K562 (cell line): ENCODE results near the gene GRK1. TPM values are rescaled to one million over a fixed set of nuclear protein-coding genes. Genes with fewer than 3 reads are reported as not detected.

Source experiments
- ATAC-seq: fragments of 200-7000 bp; cut with Tn5 transposase; 3 replicates; pipeline ENCODE4 v1.9.1; 2020; ENCODE audit warnings: moderate library complexity
- BruUV-seq: library from RNA; stranded (reverse); fragments of 400-500 nt; replicated peaks from 2 replicates; lab custom pipeline; 2021; lab: Mats Ljungman, UMichigan
- CTCF ChIA-PET: fragments of 300-600 bp; formaldehyde crosslinking; extraction: SDS; loops from one replicate; lab custom pipeline; 2021; ENCODE audit warnings: low intra/inter-chr PET ratio; lab: Yijun Ruan, JAX
- POLR2A ChIA-PET: fragments of 300-600, 350-650 bp; sonication (Branson Sonifier 250); formaldehyde crosslinking; extraction: SDS; loops from one replicate; lab custom pipeline; 2021; ENCODE audit warnings: antibody characterized with exemption, inconsistent platforms; lab: Yijun Ruan, JAX
- DNase-seq, 4 experiments: peaks; one replicate each; pipeline versions ENCODE4 v3.0.0 to v3.0.0-alpha.2; 2011 to 2018; ENCODE audit warnings: low spot score in 3 of 4, mixed read lengths in 3 of 4; ENCODE audit errors: extremely low read depth in 1 of 4
- FAIRE-seq: peaks from 2 replicates; lab custom pipeline; 2011; peaks lifted over from hg19 to GRCh38; lab: Jason Lieb, UNC
- H2AFZ ChIP-seq: 2 replicates; pipeline ENCODE4 v1.6.0; 2011; ENCODE audit warnings: low read depth, low read length, control low read depth, inconsistent platforms
- H3K27ac ChIP-seq: fragments of 200-600 bp; 3 replicates; pipeline ENCODE4 v1.8.0; 2011; ENCODE audit warnings: low read depth, mild to moderate bottlenecking, control low read depth, inconsistent platforms, low read length, moderate library complexity, mixed read lengths; ENCODE audit errors: extremely low read depth
- H3K27me3 ChIP-seq, 2 experiments: fragments of 300-600 bp in 1 of 2; 2 replicates in 1 of 2; 3 replicates in 1 of 2; pipeline versions ENCODE4 v1.6.0 to v1.8.0; 2011; ENCODE audit warnings: inconsistent platforms in 2 of 2, low read length in 2 of 2, mild to moderate bottlenecking in 1 of 2, mixed read lengths in 1 of 2, moderate library complexity in 1 of 2; ENCODE audit not compliant: control insufficient read depth in 2 of 2, insufficient read depth in 2 of 2
- H3K36me3 ChIP-seq: fragments of 300-600 bp; 3 replicates; pipeline ENCODE4 v1.8.0; 2011; ENCODE audit warnings: mild to moderate bottlenecking, low read length, inconsistent platforms; ENCODE audit not compliant: control insufficient read depth, insufficient read depth
- H3K4me1 ChIP-seq, 2 experiments: fragments of 200-600 bp in 1 of 2; replicated peaks in 1 of 2; 2 replicates in 1 of 2; 3 replicates in 1 of 2; pipeline versions ENCODE4 v1.5.1 to v1.8.0; 2011; ENCODE audit warnings: inconsistent platforms in 2 of 2, low read length in 2 of 2, mild to moderate bottlenecking in 1 of 2, mixed read lengths in 1 of 2, moderate library complexity in 1 of 2; ENCODE audit not compliant: control insufficient read depth in 2 of 2, insufficient read depth in 2 of 2
- H3K4me2 ChIP-seq: 2 replicates; pipeline ENCODE4 v1.6.1; 2011; ENCODE audit warnings: low read length, control low read depth, inconsistent platforms, mixed read lengths; ENCODE audit not compliant: insufficient read depth
- H3K4me3 ChIP-seq: fragments of 200-600 bp; sonication (generic), shearing (Covaris generic); 2 replicates; pipeline ENCODE4 v1.5.1; 2016; ENCODE audit warnings: control low read depth, inconsistent platforms
- H3K79me2 ChIP-seq: fragments of 200-600 bp; 3 replicates; pipeline ENCODE4 v1.8.0; 2011; ENCODE audit warnings: low read length, inconsistent platforms; ENCODE audit not compliant: control insufficient read depth, insufficient read depth
- H3K9ac ChIP-seq, 2 experiments: 2 replicates each; pipeline versions ENCODE4 v1.6.0 to v1.6.1; 2011; ENCODE audit warnings: low read depth in 2 of 2, low read length in 2 of 2, control low read depth in 1 of 2, inconsistent platforms in 1 of 2, mild to moderate bottlenecking in 1 of 2, mixed read lengths in 1 of 2; ENCODE audit not compliant: insufficient read depth in 1 of 2
- H3K9me1 ChIP-seq: one replicate; pipeline ENCODE4 v1.6.0; 2011; ENCODE audit warnings: inconsistent platforms, mild to moderate bottlenecking, low read length, moderate library complexity; ENCODE audit not compliant: control insufficient read depth, insufficient read depth
- H3K9me3 ChIP-seq: replicated peaks from 2 replicates; pipeline ENCODE4 v1.5.1; 2011; ENCODE audit warnings: low read depth, low read length, inconsistent platforms; ENCODE audit not compliant: control insufficient read depth, insufficient read depth
- H4K20me1 ChIP-seq: replicated peaks from 2 replicates; pipeline ENCODE4 v1.6.1; 2011; ENCODE audit warnings: low read length, inconsistent platforms, mixed read lengths; ENCODE audit not compliant: control insufficient read depth, insufficient read depth
- CREBBP ChIP-seq: IDR thresholded peaks from one replicate; pipeline ENCODE4 v1.6.1; 2012; ENCODE audit warnings: low read depth, mild to moderate bottlenecking, control low read depth, inconsistent platforms, low read length
- CUX1 ChIP-seq: fragments of 200-800 bp; sonication (Bioruptor generic); IDR thresholded peaks from 2 replicates; pipeline ENCODE4 v1.6.1; 2016; ENCODE audit warnings: missing genetic modification characterization, missing compliant biosample characterization
- ESRRA ChIP-seq: fragments of 450-650 bp; IDR thresholded peaks from 2 replicates; pipeline ENCODE4 v1.6.1; 2014; ENCODE audit warnings: low read depth, mild to moderate bottlenecking, moderate library complexity, borderline replicate concordance
- GATA2 ChIP-seq: sonication (generic); formaldehyde crosslinking; IDR thresholded peaks from 2 replicates; pipeline ENCODE4 v1.4.0; 2020; ENCODE audit warnings: mild to moderate bottlenecking, missing genetic modification reagents
- LARP7 ChIP-seq: fragments of 450-650 bp; IDR thresholded peaks from 2 replicates; pipeline ENCODE4 v1.6.1; 2016
- SMAD1 ChIP-seq: fragments of 150-350 bp; IDR thresholded peaks from 2 replicates; pipeline ENCODE4 v1.6.1; 2014; ENCODE audit warnings: low read length, low read depth; ENCODE audit not compliant: partially characterized antibody
- SMARCC2 ChIP-seq: fragments of 450-650 bp; IDR thresholded peaks from 2 replicates; pipeline ENCODE4 v1.6.1; 2017; ENCODE audit warnings: antibody characterized with exemption, moderate library complexity, mild to moderate bottlenecking, low read depth
- ZC3H11A ChIP-seq: IDR thresholded peaks from 2 replicates; pipeline ENCODE4 v1.6.1; 2012; ENCODE audit warnings: low read depth, low read length, improper control_type of control experiment
- ZFP36 ChIP-seq: fragments of 150-350 bp; IDR thresholded peaks from 2 replicates; pipeline ENCODE4 v1.6.1; 2018; ENCODE audit warnings: low read length, low read depth; ENCODE audit not compliant: partially characterized antibody
- ZNF507 ChIP-seq: conservative IDR thresholded peaks from 2 replicates; pipeline ENCODE4 v1.6.1; 2017; ENCODE audit warnings: missing genetic modification characterization, missing compliant biosample characterization
- ZNF830 ChIP-seq: fragments of 250-450 bp; sonication (Bioruptor Pico); IDR thresholded peaks from 2 replicates; pipeline ENCODE4 v1.5.0; 2021; ENCODE audit warnings: mild to moderate bottlenecking
- WGBS: fragments of 100-300 bp; shearing (Covaris generic); methylation state at CpG from one replicate; pipeline ENCODE4 v1.1.6; 2016; ENCODE audit warnings: low coverage, mixed read lengths; ENCODE audit not compliant: insufficient coverage; ENCODE audit errors: missing lambda C conversion rate; 5-methylcytosine and 5-hydroxymethylcytosine counted together
- in situ Hi-C: fragments of 300-500 bp; cut with MboI; formaldehyde crosslinking; loops from 4 replicates; pipeline ENCODE4 v1.15.0; 2018; ENCODE audit warnings: inconsistent platforms, mixed read lengths
- intact Hi-C: fragments of 100-400 bp; cut with micrococcal nuclease; formaldehyde crosslinking; loops from 2 replicates; pipeline ENCODE4 v1.14.2; 2022
- polyA plus RNA-seq, 8 experiments: library from polyadenylated mRNA; depleted of rRNA in 4 of 8; stranded (reverse) in 5 of 8; unstranded in 3 of 8; fragments of >200 nt; fragmentation: Nextera tagmentation in 2 of 8; fragmentation: Illumina TruSeq in 1 of 8; extraction: Ambion mirVana in 2 of 8; extraction: Trizol in 1 of 8; gene quantifications; 2 replicates each; pipeline versions ENCODE4 v1.2.1 to v1.2.3, GENCODE V29; 2011 to 2014; ENCODE audit warnings: inconsistent platforms in 1 of 8, missing spikeins in 1 of 8
- total RNA-seq, 7 experiments: library from RNA; depleted of rRNA in 6 of 7; stranded (reverse); fragments of >200 nt in 6 of 7; fragmentation: Illumina TruSeq in 2 of 7; extraction: Trizol in 2 of 7; gene quantifications; 2 replicates each; pipeline versions ENCODE4 v1.2.1 to v1.2.3, GENCODE V29; 2011 to 2021; ENCODE audit warnings: low replicate concordance in 1 of 7
- TF ChIP-seq, protein P1 (sequence below): fragments of 200-800 bp; sonication (Bioruptor generic); IDR thresholded peaks from 2 replicates; pipeline ENCODE4 v1.6.1; 2017; ENCODE audit warnings: missing genetic modification characterization, missing compliant biosample characterization
- TF ChIP-seq, protein P2 (sequence below): fragments of 250-450 bp; sonication (Bioruptor Pico); IDR thresholded peaks from 2 replicates; pipeline ENCODE4 v1.5.0; 2021; ENCODE audit warnings: mild to moderate bottlenecking, moderate library complexity

Gene GRK1
- total and polyA plus RNA-seq, 9 of the 15 experiments (the other 6 are each of a cell fraction or from before 2014, with no cell fraction given), result 0.09 TPM; not detected in 8

DNA sequence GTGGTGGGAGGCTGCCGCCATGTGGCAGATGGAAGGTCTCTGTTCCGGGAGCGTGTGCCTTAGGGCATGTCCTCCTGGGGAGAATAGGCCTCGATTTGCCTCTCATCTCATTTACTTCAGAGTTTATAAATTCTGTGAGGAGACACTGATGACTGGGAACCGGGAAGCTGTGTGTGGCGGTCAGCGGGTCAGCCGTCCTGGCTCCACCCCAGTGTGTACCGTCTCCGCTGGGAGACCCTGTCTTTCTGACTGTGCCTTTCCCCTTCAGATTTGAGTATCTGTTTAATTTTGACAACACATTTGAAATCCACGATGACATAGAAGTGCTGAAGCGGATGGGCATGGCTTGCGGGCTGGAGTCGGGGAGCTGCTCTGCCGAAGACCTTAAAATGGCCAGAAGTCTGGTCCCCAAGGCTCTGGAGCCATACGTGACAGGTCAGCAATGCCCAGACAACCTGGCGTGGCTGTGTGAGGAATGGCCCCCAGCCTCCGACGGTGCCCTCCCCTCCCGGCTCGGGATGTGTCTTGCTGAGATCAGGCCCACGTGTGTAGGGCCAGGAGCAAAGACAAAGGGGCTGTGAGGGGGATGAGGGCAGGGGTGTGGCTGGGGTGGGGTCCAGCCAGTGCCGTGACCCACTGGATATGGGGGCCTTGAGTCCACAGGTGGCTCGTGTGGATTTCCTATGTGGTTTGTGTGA, 30.6 kb upstream of the GRK1 start:
- no peak overlapping the region for H3K9ac ChIP-seq
- FAIRE-seq, result no peak
- H3K36me3 ChIP-seq, result peaks cover 94% of the 10 kb centered on the region
- no peak overlapping the region for H3K4me2 ChIP-seq
- no peak overlapping the region for H3K4me3 ChIP-seq
- no peaks in the 10 kb centered on the region for H3K9me1 ChIP-seq
- in situ Hi-C loops, result no loop called here
- no peaks in the 10 kb centered on the region; the same call in 1 of the 2 replicates for H3K9me3 ChIP-seq
- no peak for ATAC-seq
- H3K27ac ChIP-seq, result no peak overlapping the region
- ChIA-PET POLR2A (no interaction called here), CTCF (no interaction called here)
- DNase-seq, result no peak
- no peaks in the 10 kb centered on the region for H4K20me1 ChIP-seq
- H3K4me1 ChIP-seq, result no peaks in the 10 kb centered on the region
- 98% methylated on average over 15 of the region's 24 CpGs for WGBS
- intact Hi-C loops, result no loop called here
- no peaks in the 10 kb centered on the region for H3K27me3 ChIP-seq
- no TSS peak for BruUV-seq
- no peak overlapping the region for H2AFZ ChIP-seq
- H3K79me2 ChIP-seq, result no peaks in the 10 kb centered on the region
- TF ChIP-seq SMAD1, result no peak
- TF ChIP-seq ZNF830 (CRISPR knock-in tag), result no peak
- no peak for TF ChIP-seq ZC3H11A
- TF ChIP-seq, protein P1, sequence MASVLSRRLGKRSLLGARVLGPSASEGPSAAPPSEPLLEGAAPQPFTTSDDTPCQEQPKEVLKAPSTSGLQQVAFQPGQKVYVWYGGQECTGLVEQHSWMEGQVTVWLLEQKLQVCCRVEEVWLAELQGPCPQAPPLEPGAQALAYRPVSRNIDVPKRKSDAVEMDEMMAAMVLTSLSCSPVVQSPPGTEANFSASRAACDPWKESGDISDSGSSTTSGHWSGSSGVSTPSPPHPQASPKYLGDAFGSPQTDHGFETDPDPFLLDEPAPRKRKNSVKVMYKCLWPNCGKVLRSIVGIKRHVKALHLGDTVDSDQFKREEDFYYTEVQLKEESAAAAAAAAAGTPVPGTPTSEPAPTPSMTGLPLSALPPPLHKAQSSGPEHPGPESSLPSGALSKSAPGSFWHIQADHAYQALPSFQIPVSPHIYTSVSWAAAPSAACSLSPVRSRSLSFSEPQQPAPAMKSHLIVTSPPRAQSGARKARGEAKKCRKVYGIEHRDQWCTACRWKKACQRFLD, result no peak
- TF ChIP-seq CUX1, result no peak
- no peak for TF ChIP-seq ZNF507 (tag)
- TF ChIP-seq LARP7, result no peak
- no peak for TF ChIP-seq ESRRA
- TF ChIP-seq, protein P2, sequence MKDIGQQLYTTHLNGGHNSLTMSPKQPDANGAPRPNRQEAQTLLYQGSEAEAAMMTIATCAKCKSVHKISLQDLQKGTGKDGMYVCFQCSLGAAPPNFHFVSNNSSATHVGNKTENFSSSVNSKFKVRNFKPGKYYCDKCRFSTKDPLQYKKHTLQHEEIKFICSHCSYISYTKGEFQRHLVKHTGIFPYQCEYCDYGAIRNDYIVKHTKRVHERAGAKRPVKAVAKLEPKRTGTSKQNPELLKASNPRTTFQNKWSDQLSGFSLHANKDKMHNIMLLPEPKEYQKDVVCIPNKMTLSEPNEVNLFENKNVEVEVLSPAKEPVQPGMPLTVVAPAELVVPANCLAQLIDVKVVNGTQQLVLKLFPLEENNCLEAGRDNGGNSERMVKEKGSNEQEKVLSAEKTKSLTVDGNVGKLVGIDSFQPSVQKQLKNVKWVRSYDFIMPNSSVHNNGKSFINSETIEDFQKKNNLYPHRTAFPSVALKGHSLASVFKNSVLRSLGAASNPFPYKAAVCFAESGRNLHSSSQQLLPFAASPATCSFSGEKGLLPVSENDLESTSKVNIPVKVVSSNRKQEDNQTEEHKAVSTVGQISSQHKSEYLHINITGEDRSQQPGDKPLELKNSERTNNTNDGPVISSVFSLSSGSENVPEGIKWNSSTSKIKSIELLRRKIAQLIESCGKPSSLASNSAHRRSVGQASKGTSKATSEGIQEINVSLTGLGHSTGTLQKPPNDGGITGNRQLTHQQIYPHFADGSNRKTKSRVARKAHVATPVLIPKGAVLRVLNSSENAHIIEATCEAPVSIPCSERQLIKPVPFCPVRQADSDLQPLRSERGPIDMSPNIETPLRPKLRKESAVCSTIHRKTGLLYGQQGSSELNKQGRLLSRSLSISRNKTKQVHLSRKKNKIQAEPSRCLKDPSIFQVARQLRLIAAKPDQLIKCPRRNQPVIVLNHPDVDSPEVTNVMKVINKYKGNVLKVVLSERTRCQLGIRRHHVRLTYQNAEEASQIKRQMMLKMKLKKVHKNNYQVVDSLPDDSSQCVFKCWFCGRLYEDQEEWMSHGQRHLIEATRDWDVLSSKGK (CRISPR knock-in tag), result no peak
- TF ChIP-seq ZFP36, result no peak
- TF ChIP-seq SMARCC2, result no peak
- no peak for TF ChIP-seq GATA2
- no peak for TF ChIP-seq CREBBP
